K562 (cell line): Measurements from ENCODE around the gene C9. TPM values are rescaled to one million over a fixed set of nuclear protein-coding genes. Genes with fewer than 3 reads are reported as not detected.
A peak's percentile ranks its signal among the peaks of the same experiment; 100 is the strongest.

Experiments used
- ATAC-seq: fragments of 200-7000 bp; cut with Tn5 transposase; 3 replicates; pipeline ENCODE4 v1.9.1; 2020; ENCODE audit warnings: moderate library complexity
- BruUV-seq: library from RNA; stranded (reverse); fragments of 400-500 nt; replicated peaks from 2 replicates; lab custom pipeline; 2021; lab: Mats Ljungman, UMichigan
- CTCF ChIA-PET: fragments of 300-600 bp; formaldehyde crosslinking; extraction: SDS; loops from one replicate; lab custom pipeline; 2021; ENCODE audit warnings: low intra/inter-chr PET ratio; lab: Yijun Ruan, JAX
- POLR2A ChIA-PET: fragments of 300-600, 350-650 bp; sonication (Branson Sonifier 250); formaldehyde crosslinking; extraction: SDS; loops from one replicate; lab custom pipeline; 2021; ENCODE audit warnings: antibody characterized with exemption, inconsistent platforms; lab: Yijun Ruan, JAX
- DNase-seq, 4 experiments: peaks; one replicate each; pipeline versions ENCODE4 v3.0.0 to v3.0.0-alpha.2; 2011 to 2018; ENCODE audit warnings: low spot score in 3 of 4, mixed read lengths in 3 of 4; ENCODE audit errors: extremely low read depth in 1 of 4
- FAIRE-seq: peaks from 2 replicates; lab custom pipeline; 2011; peaks lifted over from hg19 to GRCh38; lab: Jason Lieb, UNC
- H2AFZ ChIP-seq: 2 replicates; pipeline ENCODE4 v1.6.0; 2011; ENCODE audit warnings: low read depth, low read length, control low read depth, inconsistent platforms
- H3K27ac ChIP-seq: fragments of 200-600 bp; 3 replicates; pipeline ENCODE4 v1.8.0; 2011; ENCODE audit warnings: low read depth, mild to moderate bottlenecking, control low read depth, inconsistent platforms, low read length, moderate library complexity, mixed read lengths; ENCODE audit errors: extremely low read depth
- H3K27me3 ChIP-seq, 2 experiments: fragments of 300-600 bp in 1 of 2; 2 replicates in 1 of 2; 3 replicates in 1 of 2; pipeline versions ENCODE4 v1.6.0 to v1.8.0; 2011; ENCODE audit warnings: inconsistent platforms in 2 of 2, low read length in 2 of 2, mild to moderate bottlenecking in 1 of 2, mixed read lengths in 1 of 2, moderate library complexity in 1 of 2; ENCODE audit not compliant: control insufficient read depth in 2 of 2, insufficient read depth in 2 of 2
- H3K36me3 ChIP-seq: fragments of 300-600 bp; 3 replicates; pipeline ENCODE4 v1.8.0; 2011; ENCODE audit warnings: mild to moderate bottlenecking, low read length, inconsistent platforms; ENCODE audit not compliant: control insufficient read depth, insufficient read depth
- H3K4me1 ChIP-seq, 2 experiments: fragments of 200-600 bp in 1 of 2; replicated peaks in 1 of 2; 2 replicates in 1 of 2; 3 replicates in 1 of 2; pipeline versions ENCODE4 v1.5.1 to v1.8.0; 2011; ENCODE audit warnings: inconsistent platforms in 2 of 2, low read length in 2 of 2, mild to moderate bottlenecking in 1 of 2, mixed read lengths in 1 of 2, moderate library complexity in 1 of 2; ENCODE audit not compliant: control insufficient read depth in 2 of 2, insufficient read depth in 2 of 2
- H3K4me2 ChIP-seq: 2 replicates; pipeline ENCODE4 v1.6.1; 2011; ENCODE audit warnings: low read length, control low read depth, inconsistent platforms, mixed read lengths; ENCODE audit not compliant: insufficient read depth
- H3K4me3 ChIP-seq: fragments of 200-600 bp; sonication (generic), shearing (Covaris generic); 2 replicates; pipeline ENCODE4 v1.5.1; 2016; ENCODE audit warnings: control low read depth, inconsistent platforms
- H3K79me2 ChIP-seq: fragments of 200-600 bp; 3 replicates; pipeline ENCODE4 v1.8.0; 2011; ENCODE audit warnings: low read length, inconsistent platforms; ENCODE audit not compliant: control insufficient read depth, insufficient read depth
- H3K9ac ChIP-seq, 2 experiments: 2 replicates each; pipeline versions ENCODE4 v1.6.0 to v1.6.1; 2011; ENCODE audit warnings: low read depth in 2 of 2, low read length in 2 of 2, control low read depth in 1 of 2, inconsistent platforms in 1 of 2, mild to moderate bottlenecking in 1 of 2, mixed read lengths in 1 of 2; ENCODE audit not compliant: insufficient read depth in 1 of 2
- H3K9me1 ChIP-seq: one replicate; pipeline ENCODE4 v1.6.0; 2011; ENCODE audit warnings: inconsistent platforms, mild to moderate bottlenecking, low read length, moderate library complexity; ENCODE audit not compliant: control insufficient read depth, insufficient read depth
- H3K9me3 ChIP-seq: replicated peaks from 2 replicates; pipeline ENCODE4 v1.5.1; 2011; ENCODE audit warnings: low read depth, low read length, inconsistent platforms; ENCODE audit not compliant: control insufficient read depth, insufficient read depth
- H4K20me1 ChIP-seq: replicated peaks from 2 replicates; pipeline ENCODE4 v1.6.1; 2011; ENCODE audit warnings: low read length, inconsistent platforms, mixed read lengths; ENCODE audit not compliant: control insufficient read depth, insufficient read depth
- NCOA2 ChIP-seq, 2 experiments: fragments of 450-650 bp; IDR thresholded peaks; 2 replicates each; pipeline ENCODE4 v1.6.1; 2018; ENCODE audit warnings: mild to moderate bottlenecking in 2 of 2, moderate library complexity in 1 of 2; ENCODE audit not compliant: partially characterized antibody in 2 of 2
- NFE2 ChIP-seq: IDR thresholded peaks from 2 replicates; pipeline ENCODE4 v1.6.1; 2014; ENCODE audit warnings: antibody characterized with exemption, low read depth
- RAD51 ChIP-seq: fragments of 450-650 bp; IDR thresholded peaks from 2 replicates; pipeline ENCODE4 v1.7.1; 2016; ENCODE audit warnings: low read depth, mild to moderate bottlenecking, borderline replicate concordance
- REST ChIP-seq, 2 experiments: fragments of 450-650 bp; formaldehyde crosslinking in 1 of 2; IDR thresholded peaks; 2 replicates each; pipeline versions ENCODE4 v1.4.0 to v1.6.1; 2014 to 2020; ENCODE audit warnings: mild to moderate bottlenecking in 2 of 2, borderline replicate concordance in 1 of 2, low read depth in 1 of 2
- WGBS: fragments of 100-300 bp; shearing (Covaris generic); methylation state at CpG from one replicate; pipeline ENCODE4 v1.1.6; 2016; ENCODE audit warnings: low coverage, mixed read lengths; ENCODE audit not compliant: insufficient coverage; ENCODE audit errors: missing lambda C conversion rate; 5-methylcytosine and 5-hydroxymethylcytosine counted together
- in situ Hi-C: fragments of 300-500 bp; cut with MboI; formaldehyde crosslinking; loops from 4 replicates; pipeline ENCODE4 v1.15.0; 2018; ENCODE audit warnings: inconsistent platforms, mixed read lengths
- intact Hi-C: fragments of 100-400 bp; cut with micrococcal nuclease; formaldehyde crosslinking; loops from 2 replicates; pipeline ENCODE4 v1.14.2; 2022
- polyA plus RNA-seq, 8 experiments: library from polyadenylated mRNA; depleted of rRNA in 4 of 8; stranded (reverse) in 5 of 8; unstranded in 3 of 8; fragments of >200 nt; fragmentation: Nextera tagmentation in 2 of 8; fragmentation: Illumina TruSeq in 1 of 8; extraction: Ambion mirVana in 2 of 8; extraction: Trizol in 1 of 8; gene quantifications; 2 replicates each; pipeline versions ENCODE4 v1.2.1 to v1.2.3, GENCODE V29; 2011 to 2014; ENCODE audit warnings: inconsistent platforms in 1 of 8, missing spikeins in 1 of 8
- total RNA-seq, 7 experiments: library from RNA; depleted of rRNA in 6 of 7; stranded (reverse); fragments of >200 nt in 6 of 7; fragmentation: Illumina TruSeq in 2 of 7; extraction: Trizol in 2 of 7; gene quantifications; 2 replicates each; pipeline versions ENCODE4 v1.2.1 to v1.2.3, GENCODE V29; 2011 to 2021; ENCODE audit warnings: low replicate concordance in 1 of 7

The C9 gene
- total and polyA plus RNA-seq, 9 of the 15 experiments (the other 6 are each of a cell fraction or from before 2014, with no cell fraction given), result 0.08 to 0.38 TPM; not detected in 7

GRCh38 chr5:39284552-39284951, 79.7 kb downstream of the C9 start:
- CTCF ChIA-PET, result interaction anchor here (0.5 to 4.2 kb wide), 2 partner anchors 66 to 152 kb away, joined by 3 to 26 read pairs; partner anchors contain the start of gene FYB1
- H3K27me3 ChIP-seq, result no peaks in the 10 kb centered on the region
- POLR2A ChIA-PET, result no interaction called here
- intact Hi-C loops, result loop anchor here (2.0 to 10.0 kb wide), 4 partner anchors 202 to 360 kb away; no protein-coding TSS in a partner anchor
- H3K9ac ChIP-seq, result no peak overlapping the region
- no peaks in the 10 kb centered on the region for H3K9me1 ChIP-seq
- BruUV-seq, result no TSS peak
- no peaks in the 10 kb centered on the region for H3K36me3 ChIP-seq
- DNase-seq, result no peak
- no peak overlapping the region for H3K4me3 ChIP-seq
- ATAC-seq, result no peak
- no peaks in the 10 kb centered on the region; the same call in 1 of the 2 replicates for H3K9me3 ChIP-seq
- no peaks in the 10 kb centered on the region for H3K79me2 ChIP-seq
- H2AFZ ChIP-seq, result peak overlapping the region; percentile 1; the same call in 1 of the 2 replicates
- in situ Hi-C loops, result loop anchor here (5.0 kb wide), 1 partner anchor 137 kb away; no protein-coding TSS in a partner anchor
- H4K20me1 ChIP-seq, result no peaks in the 10 kb centered on the region
- 6% methylated on average over 5 of the region's 5 CpGs for WGBS
- no peaks in the 10 kb centered on the region; a peak in 1 of 5 replicates for H3K4me1 ChIP-seq
- FAIRE-seq, result no peak
- H3K4me2 ChIP-seq, result no peak overlapping the region
- no peak overlapping the region for H3K27ac ChIP-seq
- TF ChIP-seq NFE2 (no peak), RAD51 (no peak), REST (IDR thresholded peaks at IDR 0.05; ENCODE audit: borderline replicate concordance) (no peak), REST (CRISPR knock-in tag; IDR thresholded peaks at IDR 0.05; ENCODE audit: low read depth) (no peak), NCOA2 (IDR thresholded peaks at IDR 0.05; ENCODE audit: partially characterized antibody in 2 of 2) (no peak)
